Natural killer cell (primary cell): ENCODE results near the gene SSBP4. TPM values are rescaled to one million over a fixed set of nuclear protein-coding genes. Genes with fewer than 3 reads are reported as not detected.

Experiments used
- ATAC-seq, 3 donors: fragments of 150-1000 bp in 2 of 3; fragments of 200-7000 bp in 1 of 3; cut with Tn5 transposase; 1 replicate in 1 of 3; 2 replicates in 2 of 3; pipeline ENCODE4 v1.10.0; 2021; ENCODE audit warnings: mild to moderate bottlenecking in 2 of 3, moderate library complexity in 2 of 3
- DNase-seq, 2 donors: peaks; one replicate each; pipeline versions ENCODE4 v3.0.0 to v3.0.0-alpha.2; 2013 to 2021; ENCODE audit warnings: mixed read lengths in 1 of 2
- H3K27ac ChIP-seq: one replicate; pipeline ENCODE4 v1.5.1; 2013; ENCODE audit warnings: mild to moderate bottlenecking, low read length
- H3K27me3 ChIP-seq: one replicate; pipeline ENCODE4 v1.6.1; 2013; ENCODE audit warnings: low read length; ENCODE audit not compliant: control insufficient read depth, insufficient read depth
- H3K36me3 ChIP-seq: one replicate; pipeline ENCODE4 v1.6.1; 2013; ENCODE audit warnings: low read length; ENCODE audit not compliant: control insufficient read depth, insufficient read depth
- H3K4me1 ChIP-seq: one replicate; pipeline ENCODE4 v1.6.1; 2013; ENCODE audit warnings: low read length; ENCODE audit not compliant: control insufficient read depth, insufficient read depth
- H3K4me3 ChIP-seq: one replicate; pipeline ENCODE4 v1.5.1; 2013; ENCODE audit warnings: low read length
- H3K9me3 ChIP-seq: one replicate; pipeline ENCODE4 v1.6.1; 2013; ENCODE audit warnings: low read length; ENCODE audit not compliant: control insufficient read depth, insufficient read depth
- H3K27ac Mint-ChIP-seq, 2 donors: one replicate each; pipeline ENCODE4 v1.8.0; 2022; ENCODE audit warnings: mild to moderate bottlenecking in 2 of 2, mixed read lengths in 2 of 2, moderate library complexity in 1 of 2
- H3K27me3 Mint-ChIP-seq, 2 donors: one replicate each; pipeline ENCODE4 v1.8.0; 2022; ENCODE audit warnings: low read depth in 2 of 2, mixed read lengths in 2 of 2
- H3K36me3 Mint-ChIP-seq: one replicate; pipeline ENCODE4 v1.8.0; 2022; ENCODE audit warnings: mixed read lengths
- H3K4me1 Mint-ChIP-seq, 2 donors: one replicate each; pipeline ENCODE4 v1.8.0; 2022; ENCODE audit warnings: mixed read lengths in 2 of 2
- H3K4me3 Mint-ChIP-seq: one replicate; pipeline ENCODE4 v1.8.0; 2022; ENCODE audit warnings: mild to moderate bottlenecking, moderate library complexity, mixed read lengths
- H3K9me3 Mint-ChIP-seq, 2 donors: one replicate each; pipeline ENCODE4 v1.8.0; 2022; ENCODE audit warnings: mixed read lengths in 2 of 2
- CTCF ChIP-seq: fragments of 200-600 bp; IDR thresholded peaks from one replicate; pipeline ENCODE4 v1.8.0; 2022; ENCODE audit warnings: antibody characterized with exemption
- WGBS: methylation state at CpG from one replicate; pipeline ENCODE4 v1.1.7; 2013; ENCODE audit warnings: missing lambda C conversion rate; ENCODE audit not compliant: insufficient coverage; 5-methylcytosine and 5-hydroxymethylcytosine counted together
- intact Hi-C: fragments of 100-400 bp; cut with micrococcal nuclease; formaldehyde crosslinking; loops from one replicate; pipeline ENCODE4 v1.14.2; 2022
- total RNA-seq, 4 donors: library from RNA; stranded (reverse); fragments of 120-200 nt in 1 of 4; gene quantifications; one replicate each; pipeline versions ENCODE4 v1.2.3 to v1.2.4, GENCODE V29; 2013 to 2022

The SSBP4 gene
- total RNA-seq, 3 donors from 2014 or later (not counting 1 experiment from before 2014, with no cell fraction given), result 137 to 169 (median 158) TPM

- DNase-seq, result peak; percentile 66 to 82
- peak; percentile 49 to 56 (median 51) for ATAC-seq
- Histone ChIP-seq H3K36me3 (peaks cover 11% of the 10 kb centered on the region), H3K4me1 (peaks cover 38% of the 10 kb centered on the region), H3K27ac (no peak overlapping the region), H3K27me3 (no peaks in the 10 kb centered on the region), H3K9me3 (no peaks in the 10 kb centered on the region), H3K4me3 (no peak overlapping the region)
- Mint-ChIP-seq H3K27me3 (no peaks in the 10 kb centered on the region), H3K4me1 (peaks cover 24 to 50% of the 10 kb centered on the region in 2 donors), H3K27ac (peak overlapping the region; percentile 70 to 73), H3K9me3 (no peaks in the 10 kb centered on the region), H3K4me3 (no peak overlapping the region), H3K36me3 (no peaks in the 10 kb centered on the region)
- WGBS, result 88% methylated on average over 27 of the region's 28 CpGs
- peak; percentile 54 for TF ChIP-seq CTCF
- intact Hi-C loops, result loop anchor here (5.0 kb wide), 1 partner anchor 378 kb away; no protein-coding TSS in a partner anchor
Observed at GRCh38 chr19:18469069-18469846, 50.1 kb downstream of the SSBP4 start.

- ATAC-seq (no peak), DNase-seq (no peak)
- Mint-ChIP-seq H3K27ac (peak overlapping the region in 1 of 2 donors; percentile 93), H3K4me1 (peaks cover 32 to 57% of the 10 kb centered on the region in 2 donors), H3K4me3 (no peak overlapping the region), H3K27me3 (no peaks in the 10 kb centered on the region), H3K9me3 (no peaks in the 10 kb centered on the region), H3K36me3 (no peaks in the 10 kb centered on the region)
- H3K27me3 ChIP-seq, result no peaks in the 10 kb centered on the region
- H3K36me3 ChIP-seq, result peaks cover 3% of the 10 kb centered on the region
- WGBS, result 82% methylated on average over 2 of the region's 2 CpGs
- no peak for TF ChIP-seq CTCF
- no peak overlapping the region for H3K27ac ChIP-seq
- H3K4me1 ChIP-seq, result peaks cover 50% of the 10 kb centered on the region
- H3K9me3 ChIP-seq, result no peaks in the 10 kb centered on the region
- intact Hi-C loops, result no loop called here
- H3K4me3 ChIP-seq, result no peak overlapping the region
Observed at GRCh38 chr19:18470787-18471186, 51.6 kb downstream of the SSBP4 start.

GRCh38 chr19:18473003-18473705 lies 54.0 kb downstream of the SSBP4 start:
- H3K4me3 Mint-ChIP-seq, result peak overlapping the region; percentile 43
- TF ChIP-seq CTCF, result no peak
- H3K27me3 ChIP-seq, result no peaks in the 10 kb centered on the region
- H3K4me1 ChIP-seq, result peaks cover 71% of the 10 kb centered on the region
- H3K4me1 Mint-ChIP-seq, result peaks cover 49 to 74% of the 10 kb centered on the region in 2 donors
- no peak overlapping the region for H3K4me3 ChIP-seq
- intact Hi-C loops, result no loop called here
- H3K27ac Mint-ChIP-seq, result peak overlapping the region; percentile 93 to 99
- no peak for ATAC-seq
- 88% methylated on average over 8 of the region's 8 CpGs for WGBS
- H3K27ac ChIP-seq, result no peak overlapping the region
- DNase-seq, result no peak
- H3K27me3 Mint-ChIP-seq, result no peaks in the 10 kb centered on the region
- no peaks in the 10 kb centered on the region for H3K9me3 ChIP-seq
- H3K36me3 Mint-ChIP-seq, result no peaks in the 10 kb centered on the region
- H3K9me3 Mint-ChIP-seq, result no peaks in the 10 kb centered on the region
- peaks cover 3% of the 10 kb centered on the region for H3K36me3 ChIP-seq
